NCI-H1417 (cell line): ENCODE data around the gene PHF5A.

Experiments
- DNase-seq, 3 experiments: peaks; one replicate each; lab custom pipeline; 2025; lab: John Stamatoyannopoulos, UW

Gene PHF5A

GRCh38 chr22:41468381-41469217, at the start of gene PHF5A, which contains the start of gene ACO2:
Gene PHF5A (minus strand): TSS chr22:41468692. CDS start chr22:41468653, 39 bp downstream.
Gene ACO2 (plus strand): TSS chr22:41469117. CDS start chr22:41469147, 30 bp downstream.
- peak; percentile 96 to 99 (median 99) for DNase-seq

GRCh38 chr22:41518048-41518347, 49.5 kb upstream of the PHF5A start:
- no peak for DNase-seq

GRCh38 chr22:41517172-41518047, 48.9 kb upstream of the PHF5A start:
- peak; percentile 15 to 62 (median 41) for DNase-seq

GRCh38 chr22:41516462-41516861, 48.0 kb upstream of the PHF5A start:
- no peak for DNase-seq

GRCh38 chr22:41513391-41513790, 44.9 kb upstream of the PHF5A start:
- DNase-seq = no peak

- peak in 1 of 3 experiments; percentile 33 for DNase-seq
These were observed 44.1 kb upstream of the PHF5A start for GRCh38 chr22:41512421-41513194.

GRCh38 chr22:41511521-41511968, 43.1 kb upstream of the PHF5A start:
- DNase-seq = no peak

- no peak for DNase-seq
These were observed 40.3 kb upstream of the PHF5A start for GRCh38 chr22:41508770-41509170.

GRCh38 chr22:41507330-41508063, 39.0 kb upstream of the PHF5A start:
- DNase-seq = no peak

- DNase-seq = no peak
These were observed 37.2 kb upstream of the PHF5A start for GRCh38 chr22:41505511-41506220.

GRCh38 chr22:41504816-41505215, 36.3 kb upstream of the PHF5A start:
- DNase-seq = no peak

- DNase-seq = no peak
These were observed 35.9 kb upstream of the PHF5A start for GRCh38 chr22:41504397-41504796.

GRCh38 chr22:41501209-41501608, 32.7 kb upstream of the PHF5A start:
- peak in 1 of 3 experiments; percentile 24 for DNase-seq

- no peak for DNase-seq
These were observed 31.8 kb upstream of the PHF5A start for GRCh38 chr22:41500303-41500702.

GRCh38 chr22:41499624-41500280, 31.3 kb upstream of the PHF5A start:
- DNase-seq = no peak

- DNase-seq = no peak
These were observed 29.9 kb upstream of the PHF5A start for GRCh38 chr22:41498303-41498835.

- DNase-seq = no peak
These were observed 23.0 kb upstream of the PHF5A start for GRCh38 chr22:41491374-41492100.

GRCh38 chr22:41488596-41489385, 20.3 kb upstream of the PHF5A start:
- no peak for DNase-seq
